AG10803 (cell line): ENCODE measurements around the gene TOX3.

ENCODE experiments used
- DNase-seq: peaks from one replicate; pipeline ENCODE4 v3.0.0; 2010; ENCODE audit warnings: low read depth
- H3K4me3 ChIP-seq: 2 replicates; pipeline ENCODE4 v1.5.1; 2011; ENCODE audit warnings: mild to moderate bottlenecking, low read length, control low read depth
- TF ChIP-seq, protein P1 (sequence below): conservative IDR thresholded peaks from 2 replicates; pipeline ENCODE4 v1.5.1; 2011; ENCODE audit warnings: mild to moderate bottlenecking, low read length, control low read depth, inconsistent platforms

Gene TOX3

DNA sequence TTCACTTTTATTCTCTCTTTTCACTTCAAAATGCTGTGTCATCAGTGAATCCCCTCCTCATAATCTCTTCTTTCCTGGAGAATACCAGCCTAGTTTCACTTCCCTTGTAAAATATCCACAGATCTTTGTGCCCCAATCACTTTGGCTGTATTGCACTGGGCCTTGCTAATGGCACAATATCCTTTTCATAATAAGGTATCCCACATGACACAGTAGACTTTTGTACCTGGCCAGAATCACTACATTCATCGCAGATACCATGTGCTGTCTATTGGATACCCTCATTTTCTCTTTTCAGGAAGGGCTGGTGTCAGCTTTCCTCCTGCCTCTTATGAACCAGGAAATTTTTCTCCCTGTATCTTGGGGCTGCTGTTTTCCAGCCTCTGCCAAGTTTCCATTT, 25.7 kb upstream of the TOX3 start:
- DNase-seq, result no peak

DNA sequence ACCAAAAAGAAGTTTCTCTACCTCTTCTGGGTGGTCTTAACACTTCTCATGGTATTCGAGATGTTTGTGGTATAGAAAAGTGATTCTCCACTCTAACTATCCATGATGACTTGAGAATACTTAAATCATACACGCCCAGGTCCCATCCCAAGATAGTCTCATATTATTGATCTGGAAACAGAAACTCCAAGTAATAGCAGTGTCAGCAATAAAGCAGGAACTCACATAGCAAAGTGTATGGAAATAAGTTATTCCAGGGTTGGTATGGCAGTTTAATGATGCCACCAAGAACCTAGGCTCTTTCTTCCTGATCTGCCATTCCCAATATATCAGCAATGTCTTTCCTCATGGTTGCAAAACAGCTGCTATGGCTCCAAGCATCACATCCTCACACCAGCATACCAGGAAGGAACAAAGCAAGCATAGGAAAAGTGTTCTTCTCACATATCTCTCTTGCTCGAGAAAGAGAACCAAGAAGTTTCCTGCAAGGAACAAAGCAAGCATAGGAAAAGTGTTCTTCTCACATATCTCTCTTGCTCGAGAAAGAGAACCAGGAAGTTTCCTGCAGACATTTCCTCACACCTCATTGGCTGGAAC, 23.6 kb upstream of the TOX3 start:
- DNase-seq, result no peak
- no peak overlapping the region for H3K4me3 ChIP-seq
- TF ChIP-seq, protein P1, sequence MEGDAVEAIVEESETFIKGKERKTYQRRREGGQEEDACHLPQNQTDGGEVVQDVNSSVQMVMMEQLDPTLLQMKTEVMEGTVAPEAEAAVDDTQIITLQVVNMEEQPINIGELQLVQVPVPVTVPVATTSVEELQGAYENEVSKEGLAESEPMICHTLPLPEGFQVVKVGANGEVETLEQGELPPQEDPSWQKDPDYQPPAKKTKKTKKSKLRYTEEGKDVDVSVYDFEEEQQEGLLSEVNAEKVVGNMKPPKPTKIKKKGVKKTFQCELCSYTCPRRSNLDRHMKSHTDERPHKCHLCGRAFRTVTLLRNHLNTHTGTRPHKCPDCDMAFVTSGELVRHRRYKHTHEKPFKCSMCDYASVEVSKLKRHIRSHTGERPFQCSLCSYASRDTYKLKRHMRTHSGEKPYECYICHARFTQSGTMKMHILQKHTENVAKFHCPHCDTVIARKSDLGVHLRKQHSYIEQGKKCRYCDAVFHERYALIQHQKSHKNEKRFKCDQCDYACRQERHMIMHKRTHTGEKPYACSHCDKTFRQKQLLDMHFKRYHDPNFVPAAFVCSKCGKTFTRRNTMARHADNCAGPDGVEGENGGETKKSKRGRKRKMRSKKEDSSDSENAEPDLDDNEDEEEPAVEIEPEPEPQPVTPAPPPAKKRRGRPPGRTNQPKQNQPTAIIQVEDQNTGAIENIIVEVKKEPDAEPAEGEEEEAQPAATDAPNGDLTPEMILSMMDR, result no peak

More for the DNA sequence above, 25.7 kb upstream of the TOX3 start:
- no peak overlapping the region for H3K4me3 ChIP-seq
- TF ChIP-seq, protein P1, result no peak

DNA sequence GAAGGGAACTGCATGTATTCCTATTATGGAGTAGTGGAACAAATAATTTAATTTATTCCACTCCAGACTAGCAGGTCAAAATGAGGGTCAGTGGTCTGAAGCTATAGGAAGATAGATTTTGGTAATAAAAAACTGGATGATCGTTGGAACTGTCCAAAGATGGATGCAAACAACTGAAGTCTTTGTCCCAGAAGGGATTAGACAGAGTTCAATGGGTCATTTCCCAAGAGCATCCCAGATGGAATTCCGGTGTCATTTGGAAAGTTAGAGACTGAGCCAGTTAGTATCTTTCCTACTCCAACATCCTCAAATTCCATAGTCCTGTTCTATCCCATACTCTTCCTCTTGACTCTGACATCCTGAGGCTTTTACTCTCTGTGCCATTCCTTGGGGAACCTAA, 22.8 kb upstream of the TOX3 start:
- H3K4me3 ChIP-seq, result no peak overlapping the region
- TF ChIP-seq, protein P1, result no peak
- no peak for DNase-seq

DNA sequence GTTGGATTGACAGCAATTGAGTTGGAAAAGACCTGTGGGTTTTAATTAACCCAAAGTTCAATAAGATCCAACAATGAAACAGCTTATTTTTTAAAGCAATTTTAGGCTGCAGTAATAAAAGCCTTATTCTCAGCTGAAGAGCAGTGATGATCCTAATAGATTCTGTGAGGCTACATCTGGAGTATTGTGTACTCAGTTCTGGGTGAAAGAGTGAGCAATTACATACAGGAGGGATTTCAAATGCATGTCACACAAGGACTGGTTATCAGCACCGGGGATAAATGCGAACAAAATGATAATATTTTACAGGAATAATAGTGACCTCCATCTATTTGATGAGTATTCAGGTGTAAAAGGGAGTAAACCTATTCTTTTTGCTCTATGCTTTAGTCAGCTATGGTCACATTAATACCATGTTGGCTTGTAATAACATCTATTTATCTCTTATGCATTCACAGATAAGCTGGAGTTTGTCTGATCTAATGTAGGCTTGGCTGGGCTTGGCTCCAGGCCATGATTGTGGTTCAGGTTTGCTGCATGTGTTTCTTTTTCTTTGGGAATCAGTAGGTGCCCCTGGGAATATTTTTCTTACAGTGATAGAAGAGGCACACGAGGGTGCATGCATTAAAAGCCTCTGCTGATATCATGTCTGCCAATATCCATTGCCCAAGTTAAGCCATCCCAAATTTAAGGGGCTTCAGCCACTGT, 22.2 kb upstream of the TOX3 start:
- no peak for DNase-seq
- H3K4me3 ChIP-seq, result no peak overlapping the region
- TF ChIP-seq, protein P1, result no peak

DNA sequence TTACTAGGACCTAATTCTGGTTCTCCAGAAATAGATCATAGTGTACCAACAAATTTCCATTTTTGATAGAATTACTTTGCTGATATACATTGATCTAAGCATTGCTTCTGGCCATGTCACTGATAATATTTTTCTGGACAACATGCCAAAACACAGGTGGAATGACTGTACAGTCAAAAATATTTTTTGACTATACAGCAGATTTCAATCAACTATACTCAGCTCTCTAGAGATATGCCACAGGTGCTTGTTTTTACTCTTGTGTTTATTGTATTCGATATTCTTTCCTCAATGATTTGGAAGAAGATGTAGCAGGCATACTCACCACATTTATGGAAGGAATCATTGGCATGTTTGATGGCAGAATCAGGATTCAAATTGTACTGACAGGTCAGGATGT, 21.6 kb upstream of the TOX3 start:
- H3K4me3 ChIP-seq, result no peak overlapping the region
- no peak for DNase-seq

DNA sequence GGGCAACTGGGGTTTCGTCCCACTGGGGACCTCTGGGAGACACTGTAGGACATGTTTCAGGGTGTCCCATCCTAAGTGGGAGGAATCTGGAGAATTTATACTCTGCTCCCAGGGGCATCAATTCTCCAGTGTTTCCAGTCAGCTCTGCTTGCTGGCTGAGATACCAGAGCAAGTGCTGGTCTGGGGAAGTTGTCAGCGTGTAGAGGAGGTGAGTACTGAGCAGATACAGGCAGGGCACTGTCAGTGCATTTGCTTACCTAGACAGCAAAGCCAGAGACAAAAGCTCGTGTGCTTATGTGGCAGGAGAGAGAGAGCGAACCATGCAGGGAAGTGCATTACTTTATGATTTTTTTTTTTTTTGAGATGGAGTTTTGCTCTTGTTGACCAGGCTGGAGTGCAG, 20.2 kb upstream of the TOX3 start:
- DNase-seq, result no peak
- TF ChIP-seq, protein P1, result no peak
- H3K4me3 ChIP-seq, result no peak overlapping the region

More for the DNA sequence above, 21.6 kb upstream of the TOX3 start:
- TF ChIP-seq, protein P1, result no peak
